GM19035 (cell line): Measurements from ENCODE around the gene LEKR1.

Experiments used
- ATAC-seq: cut with Tn5 transposase; IDR thresholded peaks from one replicate; pipeline ENCODE4 v1.9.1; 2021; ENCODE audit not compliant: unreplicated experiment

LEKR1 gene

GRCh38 chr3:156974931-156975330 is 148.8 kb downstream of the LEKR1 start:
- no peak for ATAC-seq

GRCh38 chr3:156975721-156976120 is 149.6 kb downstream of the LEKR1 start:
- no peak for ATAC-seq

DNA sequence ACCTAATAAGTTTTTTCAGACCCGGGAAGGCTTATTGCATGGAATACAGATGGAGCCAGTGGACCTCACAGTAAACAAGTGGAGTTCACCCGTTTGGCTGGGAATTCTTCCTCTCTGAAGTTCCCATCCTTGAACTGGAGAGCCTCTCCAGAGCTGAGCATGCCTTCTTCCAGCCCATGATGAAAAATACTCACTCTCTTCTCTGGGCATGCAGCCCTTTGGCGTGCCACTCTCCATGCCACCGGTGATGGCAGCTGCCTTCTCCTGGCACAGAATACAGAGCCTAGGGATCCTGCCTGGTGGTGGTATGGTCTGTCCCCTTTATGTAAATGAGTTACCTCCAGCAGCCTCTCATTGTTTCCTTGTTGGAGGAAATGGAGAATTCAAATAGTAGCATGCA is 150.8 kb downstream of the LEKR1 start:
- no peak for ATAC-seq

DNA sequence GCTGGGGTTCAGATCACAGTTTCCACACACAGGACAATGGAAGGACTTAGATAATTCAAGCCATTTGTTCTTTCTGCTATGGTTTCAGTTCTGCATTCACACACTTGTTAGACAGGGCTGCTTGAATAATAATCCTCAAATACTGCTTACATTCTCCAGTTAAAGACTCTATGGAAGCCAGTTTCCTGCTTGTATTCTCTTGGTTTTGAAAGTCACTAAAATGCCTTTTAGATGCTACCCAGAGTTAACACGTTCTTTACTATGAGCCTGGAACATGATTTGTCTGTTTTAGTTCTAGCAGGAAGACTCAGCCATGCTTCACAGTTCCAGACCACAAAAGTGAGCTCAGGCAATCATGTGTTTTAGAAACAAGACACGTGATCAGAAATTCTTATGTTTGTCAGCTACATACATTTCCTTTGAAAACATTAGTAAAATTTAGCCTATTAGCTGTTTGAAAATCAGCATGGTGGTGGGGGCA is 152.4 kb downstream of the LEKR1 start:
- peak; percentile 96 for ATAC-seq

DNA sequence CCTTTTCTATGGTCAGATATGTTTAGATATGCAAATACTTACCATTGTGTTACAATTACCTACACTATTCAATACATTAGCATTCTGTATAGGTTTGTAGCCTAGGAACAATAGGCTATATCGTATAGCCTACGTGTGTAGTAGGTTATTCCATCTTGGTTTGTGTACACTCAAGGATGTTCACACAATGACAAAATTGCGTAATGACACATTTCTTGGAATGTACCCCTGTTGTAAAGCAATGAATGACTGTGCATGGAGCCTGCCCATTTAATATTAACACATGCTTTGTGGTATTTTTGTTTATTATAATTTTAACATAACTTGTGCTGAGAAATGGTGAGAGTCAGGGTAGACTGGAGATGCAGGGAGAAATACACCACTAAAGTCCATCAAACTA is 154.9 kb downstream of the LEKR1 start:
- no peak for ATAC-seq

DNA sequence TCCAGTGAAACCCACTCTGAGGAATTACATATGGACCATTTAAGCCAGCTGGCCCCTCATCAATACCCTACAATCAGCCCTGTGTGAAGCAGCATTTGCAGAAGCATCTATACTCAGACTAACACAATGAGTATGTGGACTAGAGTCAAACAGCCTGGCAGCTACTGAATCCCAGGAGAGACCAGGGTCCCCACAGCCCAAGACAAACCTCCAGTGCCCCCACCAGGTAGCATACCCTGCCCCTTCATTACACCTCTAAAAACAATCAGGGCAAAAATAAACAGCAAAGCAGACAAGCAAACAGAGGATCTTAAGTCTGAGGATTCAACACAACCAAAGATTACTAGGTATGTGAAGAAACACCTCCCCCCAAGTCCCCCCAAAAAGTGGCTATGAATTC is 157.4 kb downstream of the LEKR1 start:
- ATAC-seq = no peak

DNA sequence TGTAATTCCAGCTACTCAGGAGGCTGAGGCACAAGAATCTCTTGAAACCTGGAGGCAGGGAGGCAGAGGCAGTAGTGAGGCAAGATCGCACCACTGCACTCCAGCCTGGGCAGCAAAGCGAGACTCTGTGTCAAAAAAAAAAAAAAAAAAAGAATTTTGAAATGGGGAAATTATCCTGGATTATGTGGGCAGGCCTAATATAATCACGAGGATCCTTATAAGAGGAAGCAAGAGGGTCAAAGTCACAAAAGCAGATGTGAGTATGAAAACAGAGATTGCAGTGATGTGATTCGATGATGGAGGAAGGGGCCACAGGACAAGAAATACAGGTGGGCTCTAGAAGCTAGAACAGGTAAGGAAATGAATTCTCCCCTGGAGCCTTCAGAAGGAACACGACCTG is 159.6 kb downstream of the LEKR1 start:
- no peak for ATAC-seq

DNA sequence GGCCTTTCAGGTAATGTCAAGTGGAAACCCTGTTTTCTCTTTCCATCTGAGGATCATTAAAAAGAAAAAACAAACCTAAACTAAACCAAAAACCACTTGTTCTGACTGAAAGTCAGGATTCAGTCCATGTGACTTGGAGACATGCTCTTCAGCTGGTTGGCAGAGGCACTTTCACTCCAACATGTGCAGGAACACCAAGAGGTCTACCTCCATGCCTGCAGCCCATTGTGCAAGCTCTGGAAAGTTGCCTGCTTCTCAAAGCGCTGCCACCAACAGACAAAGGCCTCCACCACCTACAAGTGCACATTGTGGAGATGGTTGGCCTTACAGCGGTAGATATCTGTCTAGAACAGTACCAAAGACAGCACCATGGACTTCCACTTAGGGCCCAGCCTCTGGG is 161.8 kb downstream of the LEKR1 start:
- ATAC-seq = no peak

DNA sequence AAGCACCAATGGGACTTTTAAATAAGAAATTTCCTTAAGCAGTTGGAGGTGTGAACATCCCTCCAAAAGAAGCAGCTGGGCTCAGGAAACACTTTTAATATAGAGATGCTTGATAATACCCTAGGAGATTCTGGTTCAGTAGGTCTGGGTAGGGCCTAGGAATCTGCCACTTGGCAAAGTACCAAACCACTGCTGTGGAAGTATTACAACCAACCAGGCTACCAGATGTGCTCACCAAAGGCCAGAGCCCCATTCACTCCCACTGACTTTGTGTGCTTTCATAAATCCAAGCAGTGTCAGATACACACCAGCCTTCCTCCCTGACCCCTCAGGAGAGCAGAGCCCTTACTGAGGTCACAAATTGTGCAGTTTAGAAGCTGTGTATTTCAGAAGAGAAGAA is 171.2 kb downstream of the LEKR1 start:
- no peak for ATAC-seq

- ATAC-seq = no peak
These were observed 175.2 kb downstream of the LEKR1 start for GRCh38 chr3:157001221-157001957.

DNA sequence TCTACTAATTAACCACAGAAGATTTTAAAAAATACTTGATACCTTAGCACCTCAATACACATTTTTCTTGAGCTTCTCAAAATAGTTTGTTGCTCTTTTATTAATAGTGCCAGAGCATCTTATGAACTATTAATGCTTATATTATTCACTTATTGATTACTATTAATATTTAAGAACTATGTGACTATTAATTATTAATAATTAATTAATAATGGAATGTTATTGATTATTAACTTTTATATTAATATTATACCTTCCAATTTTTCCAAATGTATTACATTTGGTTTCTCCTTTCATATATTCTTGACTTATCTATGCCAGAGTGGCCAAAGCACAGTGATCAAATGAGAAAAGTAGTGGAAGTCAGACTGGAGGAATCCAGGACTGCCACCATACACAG is 195.5 kb downstream of the LEKR1 start:
- no peak for ATAC-seq

GRCh38 chr3:157023226-157023625 is 197.1 kb downstream of the LEKR1 start:
- no peak for ATAC-seq

DNA sequence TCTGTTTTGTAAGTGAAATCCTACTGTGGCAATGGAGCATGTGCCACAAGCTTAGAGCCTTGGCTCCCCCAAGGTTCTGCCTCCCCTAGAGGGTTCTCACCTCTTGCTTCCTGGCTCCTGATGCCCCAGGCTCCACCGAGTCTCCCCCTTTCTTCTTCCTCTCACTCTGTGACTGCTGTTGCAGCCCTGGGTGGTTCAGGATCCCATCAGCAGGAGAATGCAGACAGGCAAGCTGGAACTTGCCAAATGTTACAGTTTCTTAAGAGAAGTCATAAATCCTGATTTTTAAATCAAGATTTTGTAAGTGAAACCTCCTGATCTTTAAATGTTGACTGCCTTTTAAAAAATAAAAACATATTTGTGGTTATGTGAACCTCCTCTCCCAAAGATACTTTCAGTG is 199.9 kb downstream of the LEKR1 start:
- ATAC-seq = no peak

DNA sequence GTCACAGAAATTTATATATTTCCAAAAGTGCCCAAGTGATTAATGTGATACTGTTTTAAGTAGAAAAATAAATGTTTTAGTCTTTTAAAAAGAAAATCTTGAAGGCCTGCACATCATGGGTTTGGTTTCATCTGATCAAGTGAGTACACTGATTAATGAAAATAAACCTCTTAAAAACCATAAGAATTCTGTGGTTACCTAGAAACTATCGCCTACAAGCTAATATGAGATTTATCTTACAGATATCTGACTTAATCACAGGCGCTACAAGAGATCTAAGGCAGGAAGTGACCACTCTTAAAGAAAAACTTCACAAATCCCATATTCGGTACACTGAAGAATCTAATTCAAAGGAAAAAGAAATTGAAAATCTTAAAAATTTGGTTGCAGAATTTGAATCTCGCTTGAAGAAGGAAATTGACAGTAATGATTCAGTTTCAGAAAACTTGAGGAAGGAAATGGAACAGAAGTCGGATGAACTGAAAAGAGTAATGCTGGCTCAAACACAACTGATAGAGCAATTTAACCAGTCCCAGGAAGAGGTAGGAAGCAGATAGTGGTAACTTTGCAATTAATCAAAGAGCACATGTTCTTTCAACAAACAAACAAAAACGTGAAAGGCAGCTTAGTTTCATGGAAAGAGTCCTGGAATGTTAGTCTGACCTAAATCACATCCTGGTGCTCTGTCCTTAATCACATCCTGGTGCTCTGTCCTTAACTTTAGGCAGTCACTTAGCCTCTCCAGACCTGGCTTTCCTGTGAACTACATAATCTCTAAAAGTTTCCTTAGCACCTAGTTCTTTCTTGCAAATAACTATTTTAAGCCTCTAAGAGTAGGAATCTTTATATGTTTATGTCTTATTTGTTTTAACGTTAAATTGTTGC is 201.9 kb downstream of the LEKR1 start:
- no peak for ATAC-seq

DNA sequence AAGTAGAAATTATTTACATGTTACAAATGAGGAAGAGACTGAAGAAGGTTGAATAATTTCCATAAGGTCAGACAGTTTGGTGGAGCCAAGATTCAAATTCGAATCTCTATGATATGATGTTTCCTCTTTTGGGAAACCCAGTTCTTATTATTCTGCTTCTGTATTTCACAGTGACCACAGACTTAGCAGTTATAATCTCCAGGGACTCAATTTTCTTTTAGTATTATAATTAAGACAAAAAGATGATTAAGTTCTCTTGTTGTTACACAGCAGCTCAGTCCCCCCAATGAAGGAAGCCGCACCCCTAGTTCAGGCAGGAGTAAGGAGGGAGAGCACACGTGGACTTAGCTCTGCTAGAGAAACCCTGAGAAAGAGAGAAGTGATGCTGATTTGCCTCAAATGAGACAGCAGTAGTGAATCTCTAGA is 203.2 kb downstream of the LEKR1 start:
- no peak for ATAC-seq

- no peak for ATAC-seq
These were observed 204.6 kb downstream of the LEKR1 start for GRCh38 chr3:157030712-157031111.

GRCh38 chr3:157033001-157033400 is 206.8 kb downstream of the LEKR1 start:
- no peak for ATAC-seq

DNA sequence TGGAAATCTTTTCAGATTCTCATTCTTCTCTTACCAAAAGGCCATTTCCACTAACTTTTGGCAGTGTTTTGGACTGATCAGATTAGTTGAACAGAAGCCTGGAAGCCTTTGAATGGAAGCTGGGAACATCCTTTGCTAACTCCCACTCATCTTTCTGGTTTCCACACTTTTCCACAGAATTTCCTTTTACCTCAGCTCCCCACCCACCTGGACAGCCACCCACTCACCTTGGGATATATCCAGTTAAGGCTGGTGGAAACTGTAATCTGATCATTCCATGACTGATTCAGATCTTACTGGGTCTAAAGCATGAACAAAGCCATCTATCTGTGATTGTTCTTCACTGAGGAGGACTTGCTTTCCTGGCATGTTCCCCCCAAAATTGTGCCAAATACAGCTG is 214.3 kb downstream of the LEKR1 start:
- no peak for ATAC-seq

DNA sequence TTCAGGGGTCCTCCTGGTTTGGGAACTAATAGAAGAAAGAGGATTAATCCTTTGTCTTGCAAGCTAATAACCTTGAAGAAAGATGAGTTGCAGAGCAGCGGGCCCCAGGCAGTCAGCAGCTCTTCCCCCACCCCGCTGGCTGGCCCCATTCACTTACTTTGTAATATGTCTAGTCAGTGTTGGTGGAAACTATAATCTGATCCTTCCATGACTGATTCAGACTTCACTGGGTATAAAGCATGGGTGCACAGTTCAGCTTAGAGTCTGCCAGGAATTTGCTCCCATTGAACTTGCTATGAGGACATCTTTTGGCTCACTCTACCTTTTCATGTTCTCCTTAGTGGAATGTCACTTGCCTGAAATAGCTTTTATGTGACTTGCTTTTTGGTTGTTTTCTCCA is 216.1 kb downstream of the LEKR1 start:
- no peak for ATAC-seq

DNA sequence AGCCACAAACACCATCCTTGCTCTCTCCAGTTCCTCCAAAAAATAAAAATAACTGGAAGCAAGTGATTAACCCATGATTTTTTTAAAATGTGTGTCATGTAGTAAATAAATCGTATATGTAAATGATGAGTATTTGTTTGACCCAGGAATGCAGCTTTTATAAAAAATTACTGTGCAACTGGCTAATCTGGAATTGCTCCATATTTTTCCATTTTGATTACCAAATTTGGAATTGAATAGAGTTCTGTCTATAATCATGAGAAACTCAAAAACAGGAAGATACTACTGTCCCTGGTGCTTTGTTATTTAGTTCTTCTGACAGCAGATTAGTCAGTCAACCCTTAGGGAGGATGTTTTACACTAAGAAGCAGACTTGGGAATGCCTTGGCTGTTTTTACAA is 217.6 kb downstream of the LEKR1 start:
- no peak for ATAC-seq

DNA sequence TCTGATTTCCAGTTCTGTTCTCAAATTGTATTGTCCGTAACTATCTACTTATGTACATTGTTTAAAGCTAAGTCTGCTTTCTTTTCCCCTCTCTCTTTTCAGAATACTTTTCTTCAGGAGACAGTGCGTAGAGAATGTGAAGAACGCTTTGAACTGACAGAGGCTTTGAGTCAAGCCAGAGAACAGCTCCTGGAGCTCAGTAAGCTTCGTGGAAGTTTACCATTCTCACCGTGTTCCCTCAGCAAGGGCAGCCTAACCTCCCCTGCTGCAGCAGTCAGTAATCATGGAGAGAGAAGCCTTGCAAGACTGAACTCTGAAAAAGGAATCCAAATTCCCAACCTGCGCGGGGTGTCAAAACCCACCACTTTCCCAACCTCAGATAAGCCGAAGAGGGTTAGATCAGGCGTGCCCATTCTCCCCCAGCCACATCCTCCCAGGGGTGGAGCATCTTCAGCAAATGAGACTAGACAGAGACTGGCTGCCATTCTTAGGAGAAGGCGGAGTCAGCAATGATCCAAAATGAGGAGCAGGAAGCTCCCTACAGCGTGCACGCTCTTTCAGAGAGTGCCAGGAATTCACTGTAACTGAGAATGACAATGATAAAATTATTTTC is 219.2 kb downstream of the LEKR1 start:
- no peak for ATAC-seq

GRCh38 chr3:157046520-157046919 is 220.4 kb downstream of the LEKR1 start:
- ATAC-seq = peak; percentile 67
